ENCODE data around the gene RALA.

The RALA gene, protein sequence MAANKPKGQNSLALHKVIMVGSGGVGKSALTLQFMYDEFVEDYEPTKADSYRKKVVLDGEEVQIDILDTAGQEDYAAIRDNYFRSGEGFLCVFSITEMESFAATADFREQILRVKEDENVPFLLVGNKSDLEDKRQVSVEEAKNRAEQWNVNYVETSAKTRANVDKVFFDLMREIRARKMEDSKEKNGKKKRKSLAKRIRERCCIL

GRCh38 chr7:39623047-39623731 is at the start of gene RALA:
TSS of gene RALA (plus strand) at chr7:39623572. CDS start at chr7:39686668, 63,096 bp downstream.
- peak; percentile 78 for DNase-seq (ENCODE audit: extremely low spot score, insufficient read length, low read depth)
- FAIRE-seq, result peak; percentile 82

GRCh38 chr7:39574673-39575349 is 48.6 kb upstream of the RALA start:
- no peak for DNase-seq (ENCODE audit: extremely low spot score, insufficient read length, low read depth)
- no peak for FAIRE-seq

DNA sequence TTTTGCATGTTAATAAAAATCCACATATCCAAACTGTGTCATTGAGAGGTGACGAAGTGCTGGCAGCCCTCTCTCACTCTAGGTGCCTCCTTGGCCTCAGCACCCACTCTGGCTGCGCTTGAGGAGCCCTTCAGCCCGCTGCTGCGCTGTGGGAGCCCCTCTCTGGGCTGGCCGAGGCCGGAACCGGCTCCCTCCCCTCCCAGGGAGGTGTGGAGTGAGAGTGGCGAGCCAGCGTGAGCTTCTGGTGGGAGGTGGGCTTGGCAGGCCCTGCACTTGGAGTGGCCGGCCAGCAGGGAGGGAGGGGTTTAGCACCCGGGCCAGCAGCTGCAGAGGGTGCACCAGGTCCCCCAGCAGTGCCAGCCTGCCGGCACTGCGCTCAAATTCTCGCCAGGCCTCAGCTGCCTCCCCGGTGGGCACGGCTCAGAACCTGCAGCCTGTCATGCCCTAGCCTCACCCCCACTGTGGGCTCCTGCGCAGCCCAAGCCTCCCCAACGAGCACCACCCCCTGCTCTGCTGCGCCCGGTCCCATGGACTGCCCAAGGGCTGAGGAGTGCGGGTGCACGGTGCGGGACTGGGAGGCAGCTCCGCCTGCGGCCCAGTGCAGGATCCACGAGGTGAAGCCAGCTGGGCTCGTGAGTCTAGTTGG is 46.0 kb upstream of the RALA start:
- no peak for FAIRE-seq
- no peak for DNase-seq (ENCODE audit: extremely low spot score, insufficient read length, low read depth)

DNA sequence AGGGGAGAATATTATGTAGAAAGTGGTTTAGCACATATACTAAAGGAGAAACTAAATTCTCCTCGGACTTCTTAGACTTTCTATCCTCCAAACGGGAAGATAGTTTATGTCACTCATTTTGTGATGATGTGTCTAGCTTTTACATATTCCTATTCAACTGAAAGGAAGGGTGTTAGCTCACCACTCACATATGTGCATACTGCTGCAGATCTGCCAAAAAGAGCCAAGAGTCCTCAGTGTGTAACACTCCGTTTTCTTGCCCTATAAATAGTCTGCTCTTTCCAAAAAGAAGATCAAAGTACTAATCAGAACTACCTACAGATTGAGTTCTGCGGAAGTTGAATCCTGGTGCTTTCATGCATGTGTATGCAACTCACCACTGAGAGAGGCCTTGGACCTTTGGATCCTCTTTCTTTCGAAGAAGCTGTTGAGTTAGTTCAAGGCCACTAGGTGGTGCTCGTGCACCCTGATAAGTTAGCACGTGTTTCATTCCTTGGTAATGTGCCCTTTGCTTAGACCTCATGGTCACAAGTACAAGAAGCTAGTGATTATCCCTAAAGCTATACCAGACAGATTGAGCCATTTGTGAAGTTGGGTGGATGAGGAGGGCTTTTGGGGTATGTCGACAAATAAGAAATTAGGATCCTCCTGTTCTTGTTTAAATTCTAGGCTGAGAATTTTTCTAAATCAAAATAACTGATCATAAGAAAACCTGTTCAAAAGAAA is 43.1 kb upstream of the RALA start:
- FAIRE-seq, result peak; percentile 92
- DNase-seq (ENCODE audit: extremely low spot score, insufficient read length, low read depth), result peak; percentile 70

GRCh38 chr7:39582536-39582935 is 40.8 kb upstream of the RALA start:
- no peak for FAIRE-seq
- DNase-seq (ENCODE audit: extremely low spot score, insufficient read length, low read depth), result no peak

GRCh38 chr7:39583539-39583938 is 39.8 kb upstream of the RALA start:
- DNase-seq (ENCODE audit: extremely low spot score, insufficient read length, low read depth) (no peak), FAIRE-seq (no peak)

DNA sequence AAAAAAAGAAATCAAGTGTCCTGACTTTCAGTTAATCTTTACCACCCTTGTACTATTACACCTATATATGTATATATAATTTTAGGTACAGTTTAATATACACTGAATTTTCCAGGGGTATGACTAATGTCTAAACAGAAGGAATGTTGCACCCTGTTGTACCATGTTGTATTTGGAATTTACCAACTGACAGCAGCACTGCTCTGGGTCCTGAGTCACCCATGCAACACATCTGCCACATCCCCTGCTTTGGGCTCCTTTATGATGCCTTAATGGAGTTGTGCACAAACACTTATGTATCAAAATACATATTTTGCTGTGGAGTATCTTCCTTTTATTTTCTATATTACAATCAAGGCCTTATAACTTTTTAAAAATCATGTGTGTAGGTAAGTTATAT is 36.0 kb upstream of the RALA start:
- FAIRE-seq (no peak), DNase-seq (ENCODE audit: extremely low spot score, insufficient read length, low read depth) (no peak)

DNA sequence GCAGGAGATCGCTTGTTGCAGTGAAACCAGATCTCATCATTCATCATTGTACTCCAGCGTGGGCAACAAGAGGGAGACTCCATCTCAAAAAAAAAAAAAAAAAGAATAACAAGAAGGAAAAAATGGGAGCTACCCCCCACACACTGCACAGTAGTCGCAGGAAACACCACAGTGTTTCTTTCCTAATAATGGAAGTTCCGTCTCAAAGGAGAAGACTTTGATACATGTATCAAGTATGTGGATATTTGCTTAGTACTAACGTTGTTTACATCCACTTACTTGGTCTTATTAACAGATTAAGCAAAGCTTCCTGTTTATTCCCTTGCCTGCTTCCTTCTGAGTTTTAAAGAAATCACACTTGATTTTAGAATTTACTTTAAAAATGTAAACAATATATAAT is 35.0 kb upstream of the RALA start:
- DNase-seq (ENCODE audit: extremely low spot score, insufficient read length, low read depth), result no peak
- FAIRE-seq, result no peak

DNA sequence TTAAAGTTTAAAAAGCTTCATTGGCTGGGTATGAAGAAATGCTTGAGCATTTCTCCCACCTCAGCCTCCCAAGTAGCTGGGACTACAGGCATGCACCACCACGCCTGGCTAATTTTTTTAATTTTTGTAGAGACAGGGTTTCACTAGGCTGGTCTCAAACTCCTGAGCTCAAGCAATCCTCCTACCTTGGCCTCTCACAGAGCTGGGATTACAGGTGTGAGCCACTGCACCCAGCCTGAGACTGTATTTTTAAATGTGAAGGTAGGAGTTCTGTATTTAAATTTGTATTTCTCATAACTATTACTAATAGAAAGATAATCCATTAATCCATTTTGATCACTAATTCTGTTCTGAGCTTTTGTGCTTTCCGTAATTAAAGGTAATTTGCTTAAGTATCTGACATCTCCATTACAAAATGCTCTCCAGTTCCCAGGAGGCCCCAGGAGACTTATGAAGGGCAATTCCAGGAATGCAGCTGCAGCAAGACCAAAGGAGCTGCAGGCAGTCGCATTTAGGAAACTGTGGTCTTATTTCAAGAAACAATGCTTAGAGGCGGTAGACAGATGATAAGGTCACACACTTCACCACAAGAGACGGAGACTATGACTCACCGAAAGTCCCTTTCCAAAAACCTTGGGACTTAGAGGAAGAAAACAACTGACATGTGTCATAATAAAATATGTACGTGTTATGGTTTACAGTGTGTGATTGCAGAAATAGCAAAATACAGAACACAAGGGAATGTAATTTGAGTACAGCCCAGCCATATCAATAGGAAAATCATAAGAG is 33.9 kb upstream of the RALA start:
- no peak for DNase-seq (ENCODE audit: extremely low spot score, insufficient read length, low read depth)
- FAIRE-seq, result peak; percentile 55

GRCh38 chr7:39592586-39592985 is 30.8 kb upstream of the RALA start:
- DNase-seq (ENCODE audit: extremely low spot score, insufficient read length, low read depth), result no peak
- no peak for FAIRE-seq

DNA sequence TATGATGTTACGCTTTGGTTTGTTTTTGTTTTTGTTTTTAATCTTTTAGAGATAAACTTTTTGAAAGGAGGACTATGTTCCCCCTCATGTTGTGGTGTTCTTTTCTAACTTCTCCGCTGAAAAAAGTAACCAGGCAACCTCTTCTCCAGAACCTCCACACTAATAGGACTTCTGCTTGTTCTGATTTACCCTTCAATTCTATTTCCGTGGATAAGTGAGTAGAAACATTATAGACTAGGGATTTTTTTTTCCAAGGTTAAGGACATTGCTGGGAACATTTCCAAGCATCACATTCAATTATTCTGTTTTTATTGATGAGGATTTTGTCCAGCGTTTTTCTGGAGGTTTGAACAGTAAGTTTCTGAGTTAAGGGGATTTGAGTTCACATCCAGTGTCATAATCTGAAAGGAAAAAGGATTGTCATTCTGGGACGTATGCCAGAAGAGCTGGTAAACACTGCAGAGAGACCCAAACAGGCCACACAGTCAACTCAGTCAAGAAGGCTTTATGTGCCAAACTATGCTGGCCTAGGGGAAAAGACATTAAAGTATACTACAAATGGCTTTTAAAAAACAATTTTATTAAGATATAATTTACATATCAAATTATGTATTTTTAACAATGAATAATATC is 28.3 kb upstream of the RALA start:
- FAIRE-seq (no peak), DNase-seq (ENCODE audit: extremely low spot score, insufficient read length, low read depth) (no peak)

DNA sequence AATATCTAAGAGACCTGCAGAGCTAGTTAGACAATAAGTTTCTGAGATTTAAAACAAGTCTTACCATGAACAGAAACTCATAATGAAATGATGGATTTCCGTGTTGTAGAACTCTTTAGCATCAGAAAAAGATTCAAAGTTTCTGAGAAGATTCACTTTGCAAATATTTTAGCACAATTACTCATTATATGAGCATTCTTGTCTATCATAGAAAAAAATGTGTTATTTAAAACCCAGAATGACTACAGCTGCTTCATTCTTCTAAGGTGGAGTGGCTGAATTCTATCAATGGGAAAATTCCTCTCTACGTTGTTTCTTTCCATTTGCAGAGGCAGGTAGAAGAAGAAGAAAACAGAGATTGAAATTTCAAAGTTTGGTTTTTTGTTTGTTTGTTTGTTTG is 21.0 kb upstream of the RALA start:
- FAIRE-seq (no peak), DNase-seq (ENCODE audit: extremely low spot score, insufficient read length, low read depth) (no peak)

DNA sequence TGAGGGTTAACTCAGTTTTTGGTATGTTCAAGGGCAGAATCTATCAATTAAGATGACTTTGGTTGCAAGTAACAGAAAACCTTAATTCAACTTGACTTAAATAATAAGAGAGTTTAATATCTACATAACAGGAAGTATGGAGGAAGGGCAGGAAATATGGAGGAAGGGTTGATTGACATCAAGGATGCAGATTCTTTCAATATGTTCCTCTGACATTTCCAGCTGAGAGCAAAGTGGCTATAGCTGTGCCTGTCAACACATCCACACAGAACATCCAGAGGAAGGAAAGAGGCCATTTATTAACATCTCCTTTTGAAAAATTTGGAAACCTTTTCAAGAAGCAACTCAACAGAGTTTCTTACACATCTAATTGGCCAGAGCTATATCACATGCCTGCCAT is 19.4 kb upstream of the RALA start:
- DNase-seq (ENCODE audit: extremely low spot score, insufficient read length, low read depth) (no peak), FAIRE-seq (no peak)

GRCh38 chr7:39605087-39605486 is 18.3 kb upstream of the RALA start:
- DNase-seq (ENCODE audit: extremely low spot score, insufficient read length, low read depth), result no peak
- peak; percentile 63 for FAIRE-seq

GRCh38 chr7:39606352-39606751 is 17.0 kb upstream of the RALA start:
- no peak for DNase-seq (ENCODE audit: extremely low spot score, insufficient read length, low read depth)
- FAIRE-seq, result no peak

GRCh38 chr7:39606941-39607340 is 16.4 kb upstream of the RALA start:
- FAIRE-seq (no peak), DNase-seq (ENCODE audit: extremely low spot score, insufficient read length, low read depth) (no peak)

GRCh38 chr7:39607865-39608264 is 15.5 kb upstream of the RALA start:
- FAIRE-seq (no peak), DNase-seq (ENCODE audit: extremely low spot score, insufficient read length, low read depth) (no peak)

GRCh38 chr7:39608278-39608677 is 15.1 kb upstream of the RALA start:
- DNase-seq (ENCODE audit: extremely low spot score, insufficient read length, low read depth) (no peak), FAIRE-seq (no peak)
